H9 (cell line): ENCODE results near the gene FILIP1. TPM values are rescaled to one million over a fixed set of nuclear protein-coding genes. Genes with fewer than 3 reads are reported as not detected.

Experiments used
- DNase-seq: peaks from one replicate; pipeline ENCODE4 v3.0.0-alpha.2; 2017
- H2AFZ ChIP-seq: one replicate; pipeline ENCODE4 v1.6.1; 2013; ENCODE audit warnings: mild to moderate bottlenecking, low read length, control low read depth, moderate library complexity
- H2AK5ac ChIP-seq: 2 replicates; pipeline ENCODE4 v1.6.1; 2013; ENCODE audit warnings: low read length, control low read depth, mixed read lengths; ENCODE audit not compliant: insufficient read length
- H2BK120ac ChIP-seq: one replicate; pipeline ENCODE4 v1.6.1; 2013; ENCODE audit warnings: low read depth, mild to moderate bottlenecking, low read length, control low read depth, inconsistent platforms; ENCODE audit not compliant: poor library complexity, severe bottlenecking
- H2BK12ac ChIP-seq: 2 replicates; pipeline ENCODE4 v1.6.1; 2013; ENCODE audit warnings: low read length, control low read depth, mixed read lengths, low read depth; ENCODE audit not compliant: insufficient read length
- H2BK15ac ChIP-seq: 2 replicates; pipeline ENCODE4 v1.6.1; 2013; ENCODE audit warnings: low read depth, low read length, control low read depth
- H2BK20ac ChIP-seq: one replicate; pipeline ENCODE4 v1.6.1; 2013; ENCODE audit warnings: low read depth, mild to moderate bottlenecking, low read length, control low read depth, inconsistent platforms; ENCODE audit not compliant: poor library complexity, severe bottlenecking
- H2BK5ac ChIP-seq: 2 replicates; pipeline ENCODE4 v1.6.1; 2013; ENCODE audit warnings: low read length, control low read depth, mixed read lengths; ENCODE audit not compliant: insufficient read length
- H3K14ac ChIP-seq: 2 replicates; pipeline ENCODE4 v1.6.1; 2013; ENCODE audit warnings: low read length, control low read depth; ENCODE audit not compliant: insufficient read depth
- H3K18ac ChIP-seq: 2 replicates; pipeline ENCODE4 v1.6.1; 2013; ENCODE audit warnings: low read depth, mild to moderate bottlenecking, mixed read lengths, low read length, control low read depth; ENCODE audit not compliant: insufficient read length
- H3K23ac ChIP-seq: 2 replicates; pipeline ENCODE4 v1.6.1; 2013; ENCODE audit warnings: low read length, control low read depth, mixed read lengths, low read depth; ENCODE audit not compliant: insufficient read length
- H3K23me2 ChIP-seq: 2 replicates; pipeline ENCODE4 v1.6.1; 2013; ENCODE audit warnings: low read depth, mild to moderate bottlenecking, mixed read lengths, low read length, control low read depth; ENCODE audit not compliant: insufficient read length, poor library complexity, severe bottlenecking
- H3K27ac ChIP-seq: 2 replicates; pipeline ENCODE4 v1.5.1; 2013; ENCODE audit warnings: low read length, control low read depth, mixed read lengths, low read depth; ENCODE audit not compliant: insufficient read length
- H3K27me3 ChIP-seq: 2 replicates; pipeline ENCODE4 v1.6.1; 2013; ENCODE audit warnings: low read length, control low read depth, inconsistent platforms; ENCODE audit not compliant: insufficient read depth
- H3K4ac ChIP-seq: 2 replicates; pipeline ENCODE4 v1.6.1; 2013; ENCODE audit warnings: low read depth, mild to moderate bottlenecking, control low read depth, inconsistent platforms, low read length, moderate library complexity
- H3K4me1 ChIP-seq: 2 replicates; pipeline ENCODE4 v1.6.1; 2013; ENCODE audit warnings: low read length, control low read depth, inconsistent platforms; ENCODE audit not compliant: insufficient read depth
- H3K4me2 ChIP-seq: 2 replicates; pipeline ENCODE4 v1.6.1; 2013; ENCODE audit warnings: low read length, control low read depth, mixed read lengths; ENCODE audit not compliant: insufficient read length, insufficient read depth
- H3K56ac ChIP-seq: 2 replicates; pipeline ENCODE4 v1.6.1; 2013; ENCODE audit warnings: low read depth, mild to moderate bottlenecking, mixed read lengths, low read length, control low read depth; ENCODE audit not compliant: insufficient read length
- H3K79me1 ChIP-seq: 2 replicates; pipeline ENCODE4 v1.6.1; 2013; ENCODE audit warnings: low read depth, mild to moderate bottlenecking, moderate library complexity, low read length, control low read depth, inconsistent platforms; ENCODE audit not compliant: insufficient read depth, poor library complexity, severe bottlenecking
- H3K79me2 ChIP-seq: 2 replicates; pipeline ENCODE4 v1.6.1; 2013; ENCODE audit warnings: low read length, control low read depth, inconsistent platforms; ENCODE audit not compliant: insufficient read depth
- H3K9ac ChIP-seq: 2 replicates; pipeline ENCODE4 v1.6.1; 2013; ENCODE audit warnings: low read length, control low read depth, mixed read lengths; ENCODE audit not compliant: insufficient read length; ENCODE audit errors: extremely low read depth
- H3K9me3 ChIP-seq: one replicate; pipeline ENCODE4 v1.6.1; 2013; ENCODE audit warnings: low read depth, low read length, inconsistent platforms; ENCODE audit not compliant: control insufficient read depth
- H3T11ph ChIP-seq: one replicate; pipeline ENCODE4 v1.6.1; 2013; ENCODE audit warnings: mild to moderate bottlenecking, low read length, control low read depth, inconsistent platforms
- H4K20me1 ChIP-seq: one replicate; pipeline ENCODE4 v1.6.1; 2013; ENCODE audit not compliant: control insufficient read depth, insufficient read length, insufficient read depth
- H4K5ac ChIP-seq: 2 replicates; pipeline ENCODE4 v1.6.1; 2013; ENCODE audit warnings: low read depth, mild to moderate bottlenecking, mixed read lengths, low read length, control low read depth; ENCODE audit not compliant: insufficient read length
- H4K8ac ChIP-seq: replicated peaks from 2 replicates; pipeline ENCODE4 v1.6.1; 2013; ENCODE audit warnings: low read length, control low read depth, mixed read lengths, low read depth; ENCODE audit not compliant: insufficient read length
- H4K91ac ChIP-seq: 2 replicates; pipeline ENCODE4 v1.6.1; 2013; ENCODE audit warnings: low read depth, mild to moderate bottlenecking, moderate library complexity, mixed read lengths, low read length, control low read depth; ENCODE audit not compliant: insufficient read length
- H3K27ac Mint-ChIP-seq, 3 experiments: 2 replicates in 2 of 3; 3 replicates in 1 of 3; pipeline ENCODE4 v1.8.0; 2020 to 2021; ENCODE audit warnings: mixed read lengths in 3 of 3, mild to moderate bottlenecking in 1 of 3, moderate library complexity in 1 of 3
- H3K27me3 Mint-ChIP-seq: 2 replicates; pipeline ENCODE4 v1.8.0; 2021; ENCODE audit warnings: low read depth, mild to moderate bottlenecking, moderate library complexity, mixed read lengths
- H3K36me3 Mint-ChIP-seq, 3 experiments: 2 replicates in 2 of 3; 3 replicates in 1 of 3; pipeline ENCODE4 v1.8.0; 2020 to 2021; ENCODE audit warnings: low read depth in 3 of 3, mixed read lengths in 3 of 3; ENCODE audit not compliant: insufficient read depth in 1 of 3
- H3K4me1 Mint-ChIP-seq, 2 experiments: 2 replicates each; pipeline ENCODE4 v1.8.0; 2020; ENCODE audit warnings: mixed read lengths in 2 of 2
- H3K4me3 Mint-ChIP-seq, 2 experiments: 2 replicates in 1 of 2; 3 replicates in 1 of 2; pipeline ENCODE4 v1.8.0; 2020 to 2021; ENCODE audit warnings: mild to moderate bottlenecking in 2 of 2, mixed read lengths in 2 of 2, moderate library complexity in 1 of 2
- H3K9me3 Mint-ChIP-seq, 2 experiments: 2 replicates in 1 of 2; 3 replicates in 1 of 2; pipeline ENCODE4 v1.8.0; 2020; ENCODE audit warnings: mild to moderate bottlenecking in 2 of 2, mixed read lengths in 2 of 2, moderate library complexity in 1 of 2
- WGBS: extraction: QIAGEN DNeasy Blood & Tissue Kit; methylation state at CpG from one replicate; pipeline ENCODE4 v1.1.7; 2013; ENCODE audit warnings: missing lambda C conversion rate, low lambda C conversion rate, mixed read lengths; ENCODE audit not compliant: insufficient read length; ENCODE audit errors: extremely low coverage; 5-methylcytosine and 5-hydroxymethylcytosine counted together
- total RNA-seq: library from RNA; stranded (reverse); gene quantifications from 2 replicates; pipeline ENCODE4 v1.2.1, GENCODE V29; 2021
- TF ChIP-seq, protein P1 (sequence below): fragments of 200-600 bp; sonication (generic); conservative IDR thresholded peaks from 3 replicates; pipeline ENCODE4 v1.8.0; 2021; ENCODE audit warnings: antibody characterized with exemption, mild to moderate bottlenecking

The FILIP1 gene
- total RNA-seq, 1 experiment from 2014 or later = 10.5 TPM

DNA sequence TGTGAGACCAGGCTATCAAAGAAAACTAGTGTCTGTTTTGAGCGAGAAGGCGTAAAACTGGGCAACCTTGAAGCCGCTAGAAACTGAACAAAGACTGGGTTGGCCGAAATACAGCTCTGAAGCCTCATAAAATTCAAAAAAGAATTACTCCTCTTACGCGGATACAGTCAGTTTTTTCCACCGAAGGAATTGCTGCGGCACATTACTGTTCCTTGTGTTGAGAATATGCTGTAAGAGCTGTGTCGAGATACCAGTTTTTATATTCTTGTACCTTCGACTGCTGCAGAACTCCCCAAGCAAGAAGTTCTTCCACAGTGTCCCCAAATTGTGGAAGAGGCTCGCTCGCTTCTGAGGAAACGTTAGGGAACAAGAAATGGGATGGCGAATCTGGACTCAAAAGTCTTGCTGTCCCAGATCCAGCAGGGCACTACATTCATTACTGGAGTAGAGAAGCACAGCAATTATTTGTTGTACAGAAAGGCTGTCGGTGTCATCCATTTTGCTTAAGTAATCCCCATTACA is 249.5 kb downstream of the FILIP1 start:
- H3K9me3 Mint-ChIP-seq = peaks cover 0 to 3% of the 10 kb centered on the region in 2 experiments; a peak in 2 of 5 replicates
- H3K18ac ChIP-seq = peak overlapping the region; percentile 64
- H2BK15ac ChIP-seq = no peak overlapping the region
- peak overlapping the region; percentile 97 to 99 for H3K4me3 Mint-ChIP-seq
- no peak overlapping the region for H2BK12ac ChIP-seq
- no peak overlapping the region for H3T11ph ChIP-seq
- TF ChIP-seq, protein P1, sequence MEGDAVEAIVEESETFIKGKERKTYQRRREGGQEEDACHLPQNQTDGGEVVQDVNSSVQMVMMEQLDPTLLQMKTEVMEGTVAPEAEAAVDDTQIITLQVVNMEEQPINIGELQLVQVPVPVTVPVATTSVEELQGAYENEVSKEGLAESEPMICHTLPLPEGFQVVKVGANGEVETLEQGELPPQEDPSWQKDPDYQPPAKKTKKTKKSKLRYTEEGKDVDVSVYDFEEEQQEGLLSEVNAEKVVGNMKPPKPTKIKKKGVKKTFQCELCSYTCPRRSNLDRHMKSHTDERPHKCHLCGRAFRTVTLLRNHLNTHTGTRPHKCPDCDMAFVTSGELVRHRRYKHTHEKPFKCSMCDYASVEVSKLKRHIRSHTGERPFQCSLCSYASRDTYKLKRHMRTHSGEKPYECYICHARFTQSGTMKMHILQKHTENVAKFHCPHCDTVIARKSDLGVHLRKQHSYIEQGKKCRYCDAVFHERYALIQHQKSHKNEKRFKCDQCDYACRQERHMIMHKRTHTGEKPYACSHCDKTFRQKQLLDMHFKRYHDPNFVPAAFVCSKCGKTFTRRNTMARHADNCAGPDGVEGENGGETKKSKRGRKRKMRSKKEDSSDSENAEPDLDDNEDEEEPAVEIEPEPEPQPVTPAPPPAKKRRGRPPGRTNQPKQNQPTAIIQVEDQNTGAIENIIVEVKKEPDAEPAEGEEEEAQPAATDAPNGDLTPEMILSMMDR = no peak
- H2BK20ac ChIP-seq = no peak overlapping the region
- H3K23ac ChIP-seq = no peak overlapping the region
- no peaks in the 10 kb centered on the region for H3K79me1 ChIP-seq
- no peak overlapping the region for H2BK5ac ChIP-seq
- peaks cover 19 to 26% (median 22%) of the 10 kb centered on the region in 3 experiments for H3K36me3 Mint-ChIP-seq
- H2AK5ac ChIP-seq = no peak overlapping the region
- peak overlapping the region; percentile 85 for H3K9ac ChIP-seq
- peaks cover 10% of the 10 kb centered on the region; the same call in 1 of the 2 replicates for H3K79me2 ChIP-seq
- peaks cover 8 to 17% of the 10 kb centered on the region in 2 experiments for H3K4me1 Mint-ChIP-seq
- peak overlapping the region; percentile 36 for H4K5ac ChIP-seq
- no CpG with 5 or more reads among the region's 15 CpGs for WGBS
- H4K20me1 ChIP-seq = no peaks in the 10 kb centered on the region
- H3K4me2 ChIP-seq = peak overlapping the region; percentile 99
- H3K27me3 ChIP-seq = no peaks in the 10 kb centered on the region
- H3K9me3 ChIP-seq = no peaks in the 10 kb centered on the region
- no peak for DNase-seq
- H2BK120ac ChIP-seq = no peak overlapping the region
- H3K56ac ChIP-seq = no peak overlapping the region
- H3K27me3 Mint-ChIP-seq = peaks cover 3% of the 10 kb centered on the region
- H3K23me2 ChIP-seq = peaks cover 8% of the 10 kb centered on the region
- peak overlapping the region; percentile 64; the same call in 1 of the 2 replicates for H3K14ac ChIP-seq
- peak overlapping the region; percentile 98 to 99 (median 99) for H3K27ac Mint-ChIP-seq
- no peak overlapping the region for H3K4ac ChIP-seq
- peaks cover under 1% of the 10 kb centered on the region; the same call in 1 of the 2 replicates for H3K4me1 ChIP-seq
- H3K27ac ChIP-seq = peak overlapping the region; percentile 70
- H4K8ac ChIP-seq = no peak overlapping the region
- H4K91ac ChIP-seq = no peak overlapping the region
- peak overlapping the region; percentile 43 for H2AFZ ChIP-seq
